Gastroesophageal sphincter (tissue), 3 donors: Measurements from ENCODE around the gene ARHGAP27.

Experiments
- CTCF ChIP-seq, 4 experiments: fragments of 200-600 bp in 2 of 4; fragments of 450-650 bp in 2 of 4; sonication (generic) in 1 of 4; IDR thresholded peaks; one replicate each; pipeline ENCODE4 v1.5.1; 2017 to 2019; ENCODE audit warnings: antibody characterized with exemption in 4 of 4, mild to moderate bottlenecking in 2 of 4, moderate library complexity in 2 of 4
- POLR2A ChIP-seq, 2 donors: fragments of 450-650 bp; IDR thresholded peaks; one replicate each; pipeline ENCODE4 v1.6.1; 2017; ENCODE audit warnings: antibody characterized with exemption in 2 of 2, mild to moderate bottlenecking in 2 of 2, moderate library complexity in 1 of 2
- POLR2AphosphoS5 ChIP-seq: sonication (generic); formaldehyde crosslinking; IDR thresholded peaks from one replicate; pipeline ENCODE4 v1.6.1; 2017; ENCODE audit warnings: antibody characterized with exemption

- TF ChIP-seq CTCF (IDR thresholded peaks at IDR 0.05) = no peak
- no peak for TF ChIP-seq POLR2AphosphoS5
- TF ChIP-seq POLR2A (IDR thresholded peaks at IDR 0.05) = no peak
Measured at GRCh38 chr17:45429339-45430005, 3.2 kb downstream of the ARHGAP27 start.
